GM10266 (cell line): ENCODE results near the gene SMOC1.

Source experiments
- DNase-seq: peaks from one replicate; pipeline ENCODE4 v3.0.0; 2012; ENCODE audit errors: extremely low spot score
- TF ChIP-seq, protein P1 (sequence below): IDR thresholded peaks from 2 replicates; pipeline ENCODE4 v1.5.1; 2012; ENCODE audit warnings: mild to moderate bottlenecking, low read depth; ENCODE audit not compliant: control insufficient read depth, insufficient read depth; ENCODE audit errors: missing control alignments

SMOC1 gene

DNA sequence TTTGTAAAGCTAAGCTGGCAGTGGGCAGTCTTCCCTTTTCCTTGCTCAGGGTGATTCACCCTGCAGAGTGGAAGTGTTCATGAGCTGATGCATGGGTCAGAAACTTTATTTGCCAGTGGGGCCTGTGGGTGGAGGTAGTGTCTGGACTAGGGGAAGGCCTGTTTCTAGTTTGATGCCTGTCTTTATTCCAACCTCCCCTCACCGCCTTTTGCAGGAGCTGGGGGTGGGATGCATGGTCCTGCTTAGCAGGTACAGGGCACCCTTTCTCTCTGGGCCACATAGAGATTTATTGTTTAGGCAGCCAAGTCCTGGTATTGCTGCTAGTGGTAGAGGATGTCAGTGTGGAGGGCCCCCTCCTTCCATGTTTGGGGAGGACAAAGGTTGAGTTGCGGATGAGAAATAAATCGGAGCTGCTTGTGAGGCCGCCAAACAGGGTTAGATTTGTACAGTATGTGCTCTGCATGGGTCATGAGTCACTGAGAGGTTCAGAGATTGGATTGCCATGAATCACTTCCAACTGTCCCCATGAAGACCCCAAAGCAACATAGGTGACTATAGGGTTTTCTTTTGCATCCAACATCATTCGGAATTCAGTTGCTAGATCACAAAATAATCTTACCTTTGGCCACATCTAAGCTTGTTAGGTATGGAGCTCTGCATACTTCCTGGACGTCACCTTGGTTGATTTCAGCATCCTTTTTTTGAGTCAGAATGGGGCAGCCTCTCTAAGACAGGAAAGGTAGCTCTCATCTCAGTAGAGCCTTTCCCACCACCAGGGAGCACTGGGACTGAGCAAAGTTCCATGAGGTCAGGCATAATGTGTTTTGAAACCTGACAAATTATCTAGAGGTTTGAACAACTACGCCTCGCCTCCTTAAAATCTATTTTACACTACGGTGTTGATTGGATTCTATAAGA is 8.8 kb downstream of the SMOC1 start:
- TF ChIP-seq, protein P1, sequence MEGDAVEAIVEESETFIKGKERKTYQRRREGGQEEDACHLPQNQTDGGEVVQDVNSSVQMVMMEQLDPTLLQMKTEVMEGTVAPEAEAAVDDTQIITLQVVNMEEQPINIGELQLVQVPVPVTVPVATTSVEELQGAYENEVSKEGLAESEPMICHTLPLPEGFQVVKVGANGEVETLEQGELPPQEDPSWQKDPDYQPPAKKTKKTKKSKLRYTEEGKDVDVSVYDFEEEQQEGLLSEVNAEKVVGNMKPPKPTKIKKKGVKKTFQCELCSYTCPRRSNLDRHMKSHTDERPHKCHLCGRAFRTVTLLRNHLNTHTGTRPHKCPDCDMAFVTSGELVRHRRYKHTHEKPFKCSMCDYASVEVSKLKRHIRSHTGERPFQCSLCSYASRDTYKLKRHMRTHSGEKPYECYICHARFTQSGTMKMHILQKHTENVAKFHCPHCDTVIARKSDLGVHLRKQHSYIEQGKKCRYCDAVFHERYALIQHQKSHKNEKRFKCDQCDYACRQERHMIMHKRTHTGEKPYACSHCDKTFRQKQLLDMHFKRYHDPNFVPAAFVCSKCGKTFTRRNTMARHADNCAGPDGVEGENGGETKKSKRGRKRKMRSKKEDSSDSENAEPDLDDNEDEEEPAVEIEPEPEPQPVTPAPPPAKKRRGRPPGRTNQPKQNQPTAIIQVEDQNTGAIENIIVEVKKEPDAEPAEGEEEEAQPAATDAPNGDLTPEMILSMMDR, result no peak
- DNase-seq, result no peak

DNA sequence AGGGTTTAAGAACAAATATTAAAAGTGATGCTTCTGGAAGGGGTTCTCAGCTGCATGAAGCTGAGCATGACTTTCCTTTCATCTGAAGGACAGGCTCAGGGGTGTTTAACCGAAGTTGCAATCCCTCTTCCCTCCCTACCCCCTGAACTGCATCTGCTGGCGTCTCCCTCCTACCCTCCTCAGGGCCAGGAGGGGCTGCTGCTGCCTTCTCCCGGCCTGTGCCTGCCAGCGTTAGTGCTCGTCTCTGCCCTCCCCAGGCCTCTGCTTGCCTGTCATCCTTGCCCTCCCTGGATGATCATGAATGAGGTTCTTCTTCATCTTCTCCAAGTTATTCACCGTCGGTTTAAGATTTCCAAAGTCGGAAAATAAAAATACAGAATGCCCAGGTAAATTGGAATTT is 12.2 kb downstream of the SMOC1 start:
- TF ChIP-seq, protein P1, result no peak
- no peak for DNase-seq

DNA sequence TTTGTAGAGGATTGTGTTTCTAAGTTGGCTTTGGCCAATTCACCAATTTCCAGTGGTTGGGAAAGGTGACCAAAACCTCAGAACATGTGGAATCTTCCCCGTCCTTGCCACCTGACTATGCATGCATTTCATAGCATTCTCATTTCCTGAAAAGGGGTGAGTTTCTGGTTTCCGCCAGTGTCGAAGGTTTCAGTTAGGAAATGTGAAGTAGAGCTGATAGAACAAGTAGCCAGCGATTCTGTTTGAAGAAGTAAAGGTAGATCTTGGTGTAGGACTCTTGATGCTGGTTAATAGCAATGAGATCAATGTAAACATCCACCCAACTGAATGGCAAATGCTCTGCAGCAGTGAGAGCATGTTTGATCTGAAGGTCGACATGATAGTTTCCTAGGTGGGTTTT is 15.9 kb downstream of the SMOC1 start:
- no peak for DNase-seq
- TF ChIP-seq, protein P1, result no peak

DNA sequence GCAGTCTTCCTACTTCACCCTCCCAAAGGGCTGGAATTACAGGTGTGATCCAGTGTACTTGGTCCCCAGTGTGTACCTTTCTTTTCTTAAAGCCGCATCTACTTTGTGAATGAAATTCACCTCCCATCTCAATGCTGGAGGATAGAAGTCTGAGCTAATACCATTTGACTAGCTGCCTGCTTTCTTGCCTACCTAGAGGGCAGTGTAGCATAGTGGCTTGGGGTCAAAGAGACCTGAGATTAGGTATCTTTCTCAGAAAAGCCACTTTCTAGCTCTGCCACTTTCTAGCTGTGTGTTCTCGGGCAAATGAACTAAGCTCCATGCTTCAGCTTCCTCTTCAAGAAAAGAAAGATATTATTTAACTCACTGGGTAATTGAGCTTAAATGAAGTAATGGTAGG is 16.9 kb downstream of the SMOC1 start:
- DNase-seq, result no peak
- TF ChIP-seq, protein P1, result no peak

DNA sequence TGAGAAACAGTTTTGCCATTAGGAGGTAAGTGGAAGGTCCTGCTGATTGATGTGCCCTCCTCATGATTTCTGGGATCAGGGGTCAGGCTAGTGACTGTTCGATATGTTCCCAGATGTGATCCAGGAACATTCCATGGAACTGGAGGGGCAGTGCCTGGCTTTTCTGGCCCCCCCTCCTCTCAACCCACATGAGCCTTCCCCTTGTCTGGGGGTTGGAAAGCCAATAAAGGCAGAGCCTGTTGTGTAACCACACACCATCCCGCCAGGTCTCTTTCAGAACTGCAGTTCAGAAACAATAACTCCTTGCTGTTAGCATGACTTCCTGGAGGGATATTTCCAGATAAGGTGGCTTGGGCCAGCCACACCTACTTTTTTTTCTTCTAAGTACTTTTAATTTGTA is 17.8 kb downstream of the SMOC1 start:
- TF ChIP-seq, protein P1, result no peak

DNA sequence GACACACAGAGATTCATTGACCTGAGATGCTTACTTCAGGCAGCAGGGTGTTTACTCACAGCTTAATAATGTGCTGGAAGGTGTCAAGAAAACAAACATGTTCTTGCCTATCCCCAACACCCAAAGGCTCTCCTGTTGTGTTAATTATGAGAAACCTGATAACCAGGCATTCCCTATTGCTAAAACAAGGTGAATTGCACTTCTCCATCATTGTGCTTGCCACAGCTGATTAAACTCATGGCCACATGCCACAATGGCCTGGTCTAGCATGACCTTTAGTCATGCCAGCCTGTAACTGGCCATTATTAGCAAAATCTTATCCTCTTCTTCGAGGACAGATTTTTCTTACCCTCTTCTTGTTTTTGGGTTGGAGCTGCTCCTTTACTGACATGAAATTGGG is 21.4 kb downstream of the SMOC1 start:
- DNase-seq, result no peak
- TF ChIP-seq, protein P1, result no peak

More for the DNA sequence above, 17.8 kb downstream of the SMOC1 start:
- DNase-seq, result no peak
